BE2C (cell line): ENCODE measurements around the gene RTL9.

ENCODE experiments used
- DNase-seq: peaks from one replicate; pipeline ENCODE4 v3.0.0-alpha.2; 2020
- H3K27me3 ChIP-seq: fragments of 250-450 bp; sonication (Bioruptor Pico); 2 replicates; pipeline ENCODE4 v1.5.1; 2020; ENCODE audit warnings: mild to moderate bottlenecking
- H3K36me3 ChIP-seq: fragments of 250-450 bp; sonication (Bioruptor Pico); 2 replicates; pipeline ENCODE4 v1.5.1; 2020; ENCODE audit warnings: mild to moderate bottlenecking
- H3K4me1 ChIP-seq: fragments of 250-450 bp; sonication (Bioruptor Pico); 2 replicates; pipeline ENCODE4 v1.5.1; 2020
- H3K4me3 ChIP-seq: 2 replicates; pipeline ENCODE4 v1.5.1; 2011; ENCODE audit warnings: low read depth, low read length
- H3K9me3 ChIP-seq: fragments of 250-450 bp; sonication (Bioruptor Pico); 2 replicates; pipeline ENCODE4 v1.5.1; 2020
- CTCF ChIP-seq: IDR thresholded peaks from 2 replicates; pipeline ENCODE4 v1.5.1; 2012; ENCODE audit warnings: mild to moderate bottlenecking, low read depth, low read length

Gene RTL9

GRCh38 chrX:110406822-110407221, 48.2 kb downstream of the RTL9 start:
- H3K9me3 ChIP-seq, result no peaks in the 10 kb centered on the region
- no peaks in the 10 kb centered on the region for H3K27me3 ChIP-seq
- H3K4me1 ChIP-seq, result no peaks in the 10 kb centered on the region
- no peak overlapping the region for H3K4me3 ChIP-seq
- H3K36me3 ChIP-seq, result no peaks in the 10 kb centered on the region
- TF ChIP-seq CTCF, result no peak
- DNase-seq, result no peak

GRCh38 chrX:110407910-110408545, 49.4 kb downstream of the RTL9 start:
- H3K4me1 ChIP-seq, result no peaks in the 10 kb centered on the region
- no peak overlapping the region for H3K4me3 ChIP-seq
- no peaks in the 10 kb centered on the region for H3K27me3 ChIP-seq
- peak; percentile 75 for TF ChIP-seq CTCF
- peak; percentile 66 for DNase-seq
- H3K36me3 ChIP-seq, result no peaks in the 10 kb centered on the region
- H3K9me3 ChIP-seq, result no peaks in the 10 kb centered on the region
